ENCODE data around the gene TSNAXIP1. TPM values are rescaled to one million over a fixed set of nuclear protein-coding genes. Genes with fewer than 3 reads are reported as not detected.

The TSNAXIP1 gene
- total RNA-seq, 1 experiment from 2014 or later, result 0.84 TPM

DNA sequence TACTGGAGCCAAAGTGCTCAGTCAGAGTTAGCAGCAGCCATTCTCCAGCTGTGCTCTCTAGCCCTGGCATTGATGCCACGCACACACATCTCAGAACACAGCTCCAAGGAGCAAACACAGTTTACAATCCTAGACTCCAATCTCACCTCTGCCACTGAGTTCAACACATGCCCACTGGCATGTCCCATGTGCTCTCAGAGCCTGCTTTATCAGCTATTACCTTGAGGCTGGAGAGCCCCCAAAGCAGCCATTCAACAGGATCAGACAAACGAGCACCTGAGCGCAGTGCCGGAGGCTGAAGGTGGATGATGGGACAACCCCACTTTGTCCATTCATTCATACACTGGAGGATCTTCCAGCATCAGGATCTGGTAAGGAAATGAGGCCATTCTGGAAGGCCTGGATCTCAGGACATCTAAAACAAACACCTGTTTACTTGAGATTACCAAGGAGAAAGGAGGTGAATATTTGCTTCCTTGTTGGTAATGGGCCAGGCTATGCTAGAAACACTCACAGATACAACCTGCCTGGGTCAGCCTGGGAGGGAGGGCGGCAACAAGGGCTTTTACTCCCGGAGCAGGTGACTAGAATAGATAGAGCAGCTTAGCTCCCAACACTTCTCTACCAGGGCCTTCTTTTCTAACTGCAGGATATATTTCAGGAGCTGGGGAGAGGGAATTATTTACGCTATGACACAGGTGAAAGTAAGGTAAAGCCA, 25.7 kb upstream of the TSNAXIP1 start:
- H3K9me3 Mint-ChIP-seq (ENCODE audit: unreplicated experiment), result no peaks in the 10 kb centered on the region
- H3K27ac Mint-ChIP-seq (ENCODE audit: unreplicated experiment), result no peak overlapping the region
- BruUV-seq (replicated peaks), result no TSS peak
- Histone ChIP-seq H3K27me3 (replicated peaks; ENCODE audit: control insufficient read depth, insufficient read depth, low read length) (no peaks in the 10 kb centered on the region), H3K4me3 (ENCODE audit: low read depth, low read length) (no peak overlapping the region), H3K9me3 (no peaks in the 10 kb centered on the region), H3K36me3 (ENCODE audit: control insufficient read depth, insufficient read depth, low read length) (no peaks in the 10 kb centered on the region; the same call in 1 of the 2 replicates), H3K4me1 (no peaks in the 10 kb centered on the region)
- TF ChIP-seq, protein P1, sequence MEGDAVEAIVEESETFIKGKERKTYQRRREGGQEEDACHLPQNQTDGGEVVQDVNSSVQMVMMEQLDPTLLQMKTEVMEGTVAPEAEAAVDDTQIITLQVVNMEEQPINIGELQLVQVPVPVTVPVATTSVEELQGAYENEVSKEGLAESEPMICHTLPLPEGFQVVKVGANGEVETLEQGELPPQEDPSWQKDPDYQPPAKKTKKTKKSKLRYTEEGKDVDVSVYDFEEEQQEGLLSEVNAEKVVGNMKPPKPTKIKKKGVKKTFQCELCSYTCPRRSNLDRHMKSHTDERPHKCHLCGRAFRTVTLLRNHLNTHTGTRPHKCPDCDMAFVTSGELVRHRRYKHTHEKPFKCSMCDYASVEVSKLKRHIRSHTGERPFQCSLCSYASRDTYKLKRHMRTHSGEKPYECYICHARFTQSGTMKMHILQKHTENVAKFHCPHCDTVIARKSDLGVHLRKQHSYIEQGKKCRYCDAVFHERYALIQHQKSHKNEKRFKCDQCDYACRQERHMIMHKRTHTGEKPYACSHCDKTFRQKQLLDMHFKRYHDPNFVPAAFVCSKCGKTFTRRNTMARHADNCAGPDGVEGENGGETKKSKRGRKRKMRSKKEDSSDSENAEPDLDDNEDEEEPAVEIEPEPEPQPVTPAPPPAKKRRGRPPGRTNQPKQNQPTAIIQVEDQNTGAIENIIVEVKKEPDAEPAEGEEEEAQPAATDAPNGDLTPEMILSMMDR (IDR thresholded peaks at IDR 0.05; ENCODE audit: insufficient read depth in 1 of 2, low read depth in 1 of 2, low read length in 1 of 2, severe bottlenecking in 1 of 2, unreplicated experiment in 1 of 2), result no peak
- ChIA-PET POLR2A (no interaction called here), CTCF (interaction anchor here (1.2 kb wide), 1 partner anchor 36 kb away, joined by 3 read pairs; no protein-coding TSS in a partner anchor)
- H3K36me3 Mint-ChIP-seq (ENCODE audit: insufficient read depth, unreplicated experiment), result peaks cover 9% of the 10 kb centered on the region
- no peak for DNase-seq
- intact Hi-C loops (cut with micrococcal nuclease; ENCODE audit: unreplicated experiment), result no loop called here
- no peaks in the 10 kb centered on the region for H3K27me3 Mint-ChIP-seq (ENCODE audit: insufficient read depth, unreplicated experiment)
- no peak overlapping the region for H3K4me3 Mint-ChIP-seq (ENCODE audit: unreplicated experiment)
- no peaks in the 10 kb centered on the region for H3K4me1 Mint-ChIP-seq (ENCODE audit: low read depth, unreplicated experiment)

DNA sequence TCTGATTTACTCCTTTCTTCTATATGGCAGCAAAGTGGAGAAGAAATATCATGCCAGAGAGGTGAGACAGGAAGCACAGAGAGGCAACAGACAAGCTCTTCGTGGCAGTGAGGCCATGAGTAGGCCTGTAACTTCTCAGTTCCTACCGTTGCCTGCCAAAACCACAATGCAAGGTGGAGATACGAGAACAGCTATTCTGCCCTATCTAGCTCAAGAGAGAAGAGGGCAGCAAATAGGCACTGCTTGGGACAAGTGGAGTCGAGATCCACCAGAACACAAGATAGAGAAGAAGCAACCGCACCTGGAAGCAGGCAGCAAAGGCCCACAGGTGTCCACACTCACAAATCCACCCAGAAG, 25.1 kb upstream of the TSNAXIP1 start:
- Mint-ChIP-seq H3K36me3 (ENCODE audit: insufficient read depth, unreplicated experiment) (peaks cover 9% of the 10 kb centered on the region), H3K9me3 (ENCODE audit: unreplicated experiment) (no peaks in the 10 kb centered on the region), H3K27me3 (ENCODE audit: insufficient read depth, unreplicated experiment) (no peaks in the 10 kb centered on the region), H3K27ac (ENCODE audit: unreplicated experiment) (no peak overlapping the region), H3K4me3 (ENCODE audit: unreplicated experiment) (no peak overlapping the region), H3K4me1 (ENCODE audit: low read depth, unreplicated experiment) (no peaks in the 10 kb centered on the region)
- ChIA-PET POLR2A (no interaction called here), CTCF (no interaction called here)
- no peak for DNase-seq
- H3K4me1 ChIP-seq, result no peaks in the 10 kb centered on the region
- H3K9me3 ChIP-seq, result no peaks in the 10 kb centered on the region
- H3K36me3 ChIP-seq (ENCODE audit: control insufficient read depth, insufficient read depth, low read length), result no peaks in the 10 kb centered on the region; the same call in 1 of the 2 replicates
- TF ChIP-seq, protein P1 (IDR thresholded peaks at IDR 0.05; ENCODE audit: insufficient read depth in 1 of 2, low read depth in 1 of 2, low read length in 1 of 2, severe bottlenecking in 1 of 2, unreplicated experiment in 1 of 2), result no peak
- intact Hi-C loops (cut with micrococcal nuclease; ENCODE audit: unreplicated experiment), result no loop called here
- no peak overlapping the region for H3K4me3 ChIP-seq (ENCODE audit: low read depth, low read length)
- no TSS peak for BruUV-seq (replicated peaks)
- no peaks in the 10 kb centered on the region for H3K27me3 ChIP-seq (replicated peaks; ENCODE audit: control insufficient read depth, insufficient read depth, low read length)

DNA sequence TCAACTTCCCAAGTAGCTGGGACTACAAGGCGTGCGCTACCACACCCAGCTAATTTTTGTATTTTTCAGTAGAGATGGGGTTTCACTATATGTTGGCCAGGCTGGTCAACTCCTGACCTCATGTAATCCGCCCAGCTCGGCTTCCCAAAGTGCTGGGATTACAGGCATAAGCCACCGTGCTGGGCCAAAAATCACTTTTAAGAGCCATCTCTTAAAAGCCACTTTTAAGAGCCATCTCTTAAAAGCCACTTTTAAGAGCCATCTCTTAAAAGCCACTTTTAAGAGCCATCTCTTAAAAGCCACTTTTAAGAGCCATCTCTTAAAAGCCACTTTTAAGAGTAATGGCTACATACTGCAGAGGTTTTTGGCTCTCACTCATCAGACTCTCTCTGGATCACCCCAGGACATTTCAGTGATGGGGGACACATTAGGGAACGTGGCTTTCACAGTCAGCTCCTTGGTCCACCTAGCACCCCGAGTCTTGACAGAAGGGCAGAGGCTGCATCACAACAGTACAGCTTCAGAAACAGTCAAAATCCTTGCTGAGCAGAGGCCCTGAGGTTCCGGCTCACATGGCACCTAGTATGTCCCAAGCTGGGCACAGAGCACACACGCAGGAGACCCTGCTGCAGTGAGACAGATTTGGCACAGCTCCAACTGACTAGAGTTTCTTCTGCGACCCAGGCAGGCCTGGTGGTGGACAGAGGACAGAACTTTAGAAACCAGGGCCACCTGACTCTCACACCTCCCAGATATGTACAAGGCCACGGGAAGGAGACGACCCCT, 23.9 kb upstream of the TSNAXIP1 start:
- no TSS peak for BruUV-seq (replicated peaks)
- intact Hi-C loops (cut with micrococcal nuclease; ENCODE audit: unreplicated experiment), result no loop called here
- H3K36me3 Mint-ChIP-seq (ENCODE audit: insufficient read depth, unreplicated experiment), result peaks cover 9% of the 10 kb centered on the region

More for the DNA sequence above, 23.9 kb upstream of the TSNAXIP1 start:
- ChIA-PET CTCF (interaction anchor here (0.8 kb wide), 1 partner anchor 33 kb away, joined by 4 read pairs; no protein-coding TSS in a partner anchor), POLR2A (no interaction called here)
- Histone ChIP-seq H3K27me3 (replicated peaks; ENCODE audit: control insufficient read depth, insufficient read depth, low read length) (no peaks in the 10 kb centered on the region), H3K9me3 (no peaks in the 10 kb centered on the region), H3K4me1 (no peaks in the 10 kb centered on the region), H3K36me3 (ENCODE audit: control insufficient read depth, insufficient read depth, low read length) (no peaks in the 10 kb centered on the region; the same call in 1 of the 2 replicates), H3K4me3 (ENCODE audit: low read depth, low read length) (no peak overlapping the region)
- TF ChIP-seq, protein P1 (IDR thresholded peaks at IDR 0.05; ENCODE audit: insufficient read depth in 1 of 2, low read depth in 1 of 2, low read length in 1 of 2, severe bottlenecking in 1 of 2, unreplicated experiment in 1 of 2), result no peak
- no peak overlapping the region for H3K4me3 Mint-ChIP-seq (ENCODE audit: unreplicated experiment)
- DNase-seq, result no peak
- H3K4me1 Mint-ChIP-seq (ENCODE audit: low read depth, unreplicated experiment), result no peaks in the 10 kb centered on the region
- H3K27me3 Mint-ChIP-seq (ENCODE audit: insufficient read depth, unreplicated experiment), result no peaks in the 10 kb centered on the region
- H3K27ac Mint-ChIP-seq (ENCODE audit: unreplicated experiment), result no peak overlapping the region
- no peaks in the 10 kb centered on the region for H3K9me3 Mint-ChIP-seq (ENCODE audit: unreplicated experiment)

Measured in Caco-2 (cell line).